Stimulated activated CD8-positive, alpha-beta memory T cell treated with anti-CD3 and anti-CD28 coated beads, Interleukin-4, amount 100 ng/mL, for 1 hour (primary cell): ENCODE data around the gene DBF4.
"Not testable (repeated sequence)": the region's sequence is repeated elsewhere in the genome, so short reads cannot be mapped to it uniquely, and the experiment has no call there.

Experiments used
- DNase-seq, 2 donors: peaks; one replicate each; pipeline ENCODE4 v3.0.0-alpha.2; 2020; ENCODE audit warnings: low read depth in 2 of 2, low spot score in 1 of 2

DBF4 gene

GRCh38 chr7:87876040-87876868 is at the start of gene DBF4, which contains the start of gene SLC25A40:
DBF4 (plus strand) TSS chr7:87876493; CDS start chr7:87876733, 240 bp downstream.
SLC25A40 (minus strand) TSS chr7:87876360; CDS start chr7:87858727, 17,633 bp downstream.
- peak; percentile 85 to 88 for DNase-seq

GRCh38 chr7:87828383-87828782 is 47.9 kb upstream of the DBF4 start:
- not testable (repeated sequence) for DNase-seq

- no peak for DNase-seq
Observed at GRCh38 chr7:87831097-87831496, 45.2 kb upstream of the DBF4 start.

GRCh38 chr7:87833130-87833529 is 43.2 kb upstream of the DBF4 start:
- DNase-seq, result no peak

- no peak for DNase-seq
Observed at GRCh38 chr7:87837597-87837996, 38.7 kb upstream of the DBF4 start.

- DNase-seq, result no peak
Observed at GRCh38 chr7:87850836-87851593, 25.3 kb upstream of the DBF4 start.

GRCh38 chr7:87852306-87852705 is 24.0 kb upstream of the DBF4 start:
- DNase-seq, result no peak

- DNase-seq, result no peak
Observed at GRCh38 chr7:87853237-87853864, 22.9 kb upstream of the DBF4 start.

- no peak for DNase-seq
Observed at GRCh38 chr7:87858417-87859100, 17.7 kb upstream of the DBF4 start.

- no peak for DNase-seq
Observed at GRCh38 chr7:87866089-87866488, 10.2 kb upstream of the DBF4 start.

GRCh38 chr7:87866533-87866932 is 9.8 kb upstream of the DBF4 start:
- not testable (repeated sequence) for DNase-seq

- DNase-seq, result no peak
Observed at GRCh38 chr7:87870471-87870870, 5.8 kb upstream of the DBF4 start.

GRCh38 chr7:87872346-87872745 is 3.9 kb upstream of the DBF4 start:
- no peak for DNase-seq

- not testable (repeated sequence) for DNase-seq
Observed at GRCh38 chr7:87873328-87873727, 3.0 kb upstream of the DBF4 start.

- no peak for DNase-seq
Observed at GRCh38 chr7:87874066-87874465, 2.2 kb upstream of the DBF4 start.

- DNase-seq, result no peak
Observed at GRCh38 chr7:87875151-87876039, 898 bp upstream of the DBF4 start.

- DNase-seq, result peak in 1 of 2 donors; percentile 11
Observed at GRCh38 chr7:87876869-87877234, 559 bp downstream of the DBF4 start.

GRCh38 chr7:87877366-87878040 is 1.2 kb downstream of the DBF4 start:
- DNase-seq, result no peak

GRCh38 chr7:87878208-87878735 is 2.0 kb downstream of the DBF4 start:
- no peak for DNase-seq
